ENCODE data around the gene GBGT1.

The GBGT1 gene

DNA sequence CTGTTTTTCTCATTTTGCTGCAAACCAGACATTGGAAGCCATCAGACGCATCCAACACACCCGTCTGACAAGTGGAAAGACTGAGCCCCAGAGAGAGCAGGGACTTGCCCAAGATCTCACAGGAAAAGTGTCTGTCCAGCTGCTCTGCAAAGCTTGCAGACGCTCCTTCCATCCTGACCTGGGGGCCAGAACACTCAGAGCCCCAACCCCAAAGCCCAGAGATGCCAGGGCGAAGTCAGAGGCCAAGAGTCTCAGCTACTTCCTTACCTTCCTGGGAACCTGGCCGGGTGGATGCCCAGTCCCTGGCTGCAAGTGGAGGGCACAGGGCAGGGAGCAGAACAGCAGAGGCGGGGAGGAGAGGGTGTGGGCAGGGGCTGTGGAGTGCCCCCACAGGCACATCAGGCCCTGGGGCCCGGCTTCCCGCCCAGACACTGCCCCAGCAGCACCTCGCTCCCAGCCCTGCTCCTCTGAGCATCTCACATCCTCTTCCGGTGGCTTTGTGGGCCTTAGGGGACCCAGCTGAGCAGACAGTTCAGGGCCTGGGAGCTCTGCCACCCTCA lies 32.9 kb downstream of the GBGT1 start:
- no peak for TF ChIP-seq TAF1 (IDR thresholded peaks at IDR 0.05; ENCODE audit: borderline replicate concordance, insufficient read depth, low read length)
- TF ChIP-seq, protein P1, sequence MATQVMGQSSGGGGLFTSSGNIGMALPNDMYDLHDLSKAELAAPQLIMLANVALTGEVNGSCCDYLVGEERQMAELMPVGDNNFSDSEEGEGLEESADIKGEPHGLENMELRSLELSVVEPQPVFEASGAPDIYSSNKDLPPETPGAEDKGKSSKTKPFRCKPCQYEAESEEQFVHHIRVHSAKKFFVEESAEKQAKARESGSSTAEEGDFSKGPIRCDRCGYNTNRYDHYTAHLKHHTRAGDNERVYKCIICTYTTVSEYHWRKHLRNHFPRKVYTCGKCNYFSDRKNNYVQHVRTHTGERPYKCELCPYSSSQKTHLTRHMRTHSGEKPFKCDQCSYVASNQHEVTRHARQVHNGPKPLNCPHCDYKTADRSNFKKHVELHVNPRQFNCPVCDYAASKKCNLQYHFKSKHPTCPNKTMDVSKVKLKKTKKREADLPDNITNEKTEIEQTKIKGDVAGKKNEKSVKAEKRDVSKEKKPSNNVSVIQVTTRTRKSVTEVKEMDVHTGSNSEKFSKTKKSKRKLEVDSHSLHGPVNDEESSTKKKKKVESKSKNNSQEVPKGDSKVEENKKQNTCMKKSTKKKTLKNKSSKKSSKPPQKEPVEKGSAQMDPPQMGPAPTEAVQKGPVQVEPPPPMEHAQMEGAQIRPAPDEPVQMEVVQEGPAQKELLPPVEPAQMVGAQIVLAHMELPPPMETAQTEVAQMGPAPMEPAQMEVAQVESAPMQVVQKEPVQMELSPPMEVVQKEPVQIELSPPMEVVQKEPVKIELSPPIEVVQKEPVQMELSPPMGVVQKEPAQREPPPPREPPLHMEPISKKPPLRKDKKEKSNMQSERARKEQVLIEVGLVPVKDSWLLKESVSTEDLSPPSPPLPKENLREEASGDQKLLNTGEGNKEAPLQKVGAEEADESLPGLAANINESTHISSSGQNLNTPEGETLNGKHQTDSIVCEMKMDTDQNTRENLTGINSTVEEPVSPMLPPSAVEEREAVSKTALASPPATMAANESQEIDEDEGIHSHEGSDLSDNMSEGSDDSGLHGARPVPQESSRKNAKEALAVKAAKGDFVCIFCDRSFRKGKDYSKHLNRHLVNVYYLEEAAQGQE (IDR thresholded peaks at IDR 0.05; ENCODE audit: insufficient read depth in 1 of 2, low read depth in 2 of 2, low read length in 2 of 2) = no peak
- no peak for TF ChIP-seq SIN3A (IDR thresholded peaks at IDR 0.05; ENCODE audit: borderline replicate concordance, insufficient read depth, low read length)
- no peak for TF ChIP-seq FOXP2 (optimal IDR thresholded peaks at IDR 0.05; ENCODE audit: borderline replicate concordance, extremely low read depth, extremely low read length, insufficient read depth)
- TF ChIP-seq POLR2AphosphoS5 (IDR thresholded peaks at IDR 0.05; ENCODE audit: low read depth, low read length) = no peak

DNA sequence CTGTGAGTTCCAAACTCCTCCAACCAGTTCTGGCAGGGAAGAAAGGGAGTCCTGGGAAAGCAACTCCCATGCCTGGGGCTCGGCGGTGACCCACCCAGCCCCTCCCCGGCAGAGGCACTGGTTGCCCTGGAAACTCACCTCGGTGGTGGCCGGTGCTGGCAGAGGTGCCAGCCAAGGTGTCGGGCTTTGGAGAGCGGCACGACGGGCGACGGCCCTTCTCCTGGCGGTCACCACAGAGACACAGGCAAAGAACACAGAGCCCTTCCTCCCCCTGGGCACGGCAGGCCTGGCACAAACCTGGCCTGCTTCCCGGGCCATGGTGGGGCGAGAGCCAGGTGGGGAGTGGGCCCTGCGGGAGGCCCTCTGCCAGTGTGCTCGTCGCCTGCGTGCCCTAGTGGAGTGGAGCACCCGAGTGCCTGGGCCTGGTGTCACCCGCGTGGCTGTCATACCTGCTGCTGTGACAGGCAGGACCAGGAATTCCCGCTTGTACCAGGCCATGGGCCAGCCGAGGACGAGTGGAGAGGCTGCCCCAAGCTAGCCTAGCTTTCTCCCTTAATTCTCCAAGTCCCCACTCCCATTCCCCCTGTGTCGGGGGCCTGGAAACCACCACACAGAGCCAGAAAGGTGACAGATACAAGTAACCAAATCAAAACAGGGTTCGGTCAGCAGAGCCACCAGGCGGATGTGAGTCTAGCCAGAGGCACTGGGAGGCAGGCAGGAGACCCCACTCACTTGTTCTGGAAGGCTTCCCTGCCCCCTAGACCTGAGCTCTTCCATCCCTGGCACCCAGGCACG lies 34.5 kb downstream of the GBGT1 start:
- no peak for TF ChIP-seq FOXP2 (optimal IDR thresholded peaks at IDR 0.05; ENCODE audit: borderline replicate concordance, extremely low read depth, extremely low read length, insufficient read depth)
- TF ChIP-seq POLR2AphosphoS5 (IDR thresholded peaks at IDR 0.05; ENCODE audit: low read depth, low read length) = no peak
- no peak for TF ChIP-seq SIN3A (IDR thresholded peaks at IDR 0.05; ENCODE audit: borderline replicate concordance, insufficient read depth, low read length)
- TF ChIP-seq, protein P1 (IDR thresholded peaks at IDR 0.05; ENCODE audit: insufficient read depth in 1 of 2, low read depth in 2 of 2, low read length in 2 of 2) = no peak
- TF ChIP-seq TAF1 (IDR thresholded peaks at IDR 0.05; ENCODE audit: borderline replicate concordance, insufficient read depth, low read length) = no peak

DNA sequence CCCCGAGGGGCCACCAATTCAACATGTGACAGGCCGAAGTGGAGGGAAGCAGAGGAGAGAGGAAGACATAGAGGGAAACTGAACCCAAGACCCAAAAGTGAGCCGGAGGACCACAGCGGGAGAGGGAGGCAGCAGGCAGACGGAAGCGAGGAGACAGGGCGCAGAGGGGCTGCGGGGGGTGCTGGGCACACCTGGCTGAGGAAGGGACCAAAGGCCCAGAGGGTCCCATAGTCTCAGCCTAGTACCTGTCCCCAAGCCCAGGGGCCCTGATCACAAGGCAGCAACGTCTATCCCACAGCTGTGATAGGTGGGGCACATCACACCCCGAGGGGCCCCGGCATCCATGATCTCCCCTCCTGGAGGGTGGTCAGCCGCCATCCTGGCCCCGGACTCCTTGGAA lies 35.6 kb downstream of the GBGT1 start:
- TF ChIP-seq, protein P1 (IDR thresholded peaks at IDR 0.05; ENCODE audit: insufficient read depth in 1 of 2, low read depth in 2 of 2, low read length in 2 of 2) = no peak
- TF ChIP-seq FOXP2 (optimal IDR thresholded peaks at IDR 0.05; ENCODE audit: borderline replicate concordance, extremely low read depth, extremely low read length, insufficient read depth) (no peak), POLR2AphosphoS5 (IDR thresholded peaks at IDR 0.05; ENCODE audit: low read depth, low read length) (no peak), SIN3A (IDR thresholded peaks at IDR 0.05; ENCODE audit: borderline replicate concordance, insufficient read depth, low read length) (no peak), TAF1 (IDR thresholded peaks at IDR 0.05; ENCODE audit: borderline replicate concordance, insufficient read depth, low read length) (no peak)

DNA sequence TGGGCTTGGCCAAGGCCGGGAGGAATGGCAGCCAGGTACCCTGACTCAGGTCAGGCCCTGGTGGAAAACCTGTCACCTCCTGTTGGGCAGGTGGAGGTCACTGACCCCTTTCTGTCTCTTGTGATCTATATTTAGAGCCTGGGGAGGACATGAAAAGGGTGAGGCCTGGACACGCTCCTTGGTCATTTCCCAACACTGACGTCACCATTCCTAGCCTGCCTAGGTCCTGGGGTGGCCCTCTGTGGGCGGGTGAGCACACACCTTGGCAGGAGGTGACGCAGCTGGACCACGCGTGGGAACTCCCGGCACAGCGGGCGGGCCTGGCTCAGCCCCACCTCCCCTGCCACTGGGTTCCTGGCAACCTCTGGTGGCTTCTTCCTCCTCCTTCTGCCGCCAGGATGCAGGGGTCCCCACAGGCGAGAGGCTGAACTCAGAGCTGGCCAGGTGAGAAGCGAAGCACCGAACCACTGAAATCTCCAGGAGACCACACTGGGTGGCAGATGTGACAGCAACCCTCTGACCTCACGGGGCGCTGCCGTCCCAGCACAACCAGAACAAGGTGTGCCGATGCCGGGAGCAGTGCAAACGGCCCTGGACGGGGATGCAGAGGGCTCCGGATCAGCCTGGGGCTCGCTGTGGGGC lies 36.3 kb downstream of the GBGT1 start:
- TF ChIP-seq TAF1 (IDR thresholded peaks at IDR 0.05; ENCODE audit: borderline replicate concordance, insufficient read depth, low read length) = no peak
- no peak for TF ChIP-seq FOXP2 (optimal IDR thresholded peaks at IDR 0.05; ENCODE audit: borderline replicate concordance, extremely low read depth, extremely low read length, insufficient read depth)
- TF ChIP-seq SIN3A (IDR thresholded peaks at IDR 0.05; ENCODE audit: borderline replicate concordance, insufficient read depth, low read length) = no peak
- no peak for TF ChIP-seq POLR2AphosphoS5 (IDR thresholded peaks at IDR 0.05; ENCODE audit: low read depth, low read length)
- TF ChIP-seq, protein P1 (IDR thresholded peaks at IDR 0.05; ENCODE audit: insufficient read depth in 1 of 2, low read depth in 2 of 2, low read length in 2 of 2) = no peak
